Keratinocyte (primary cell): Measurements from ENCODE around the gene GPR42.
"Not testable (repeated sequence)": the region's sequence is repeated elsewhere in the genome, so short reads cannot be mapped to it uniquely, and the experiment has no call there.

ENCODE experiments used
- CTCF ChIP-seq, 3 experiments: IDR thresholded peaks in 1 of 3; conservative IDR thresholded peaks in 1 of 3; optimal IDR thresholded peaks in 1 of 3; 2 replicates in 2 of 3; 3 replicates in 1 of 3; pipeline versions ENCODE3 to v1.5.1; 2011; ENCODE audit warnings: low read length in 3 of 3, mild to moderate bottlenecking in 3 of 3, moderate library complexity in 2 of 3, control low read depth in 1 of 3, inconsistent platforms in 1 of 3; ENCODE audit not compliant: insufficient read depth in 2 of 3; ENCODE audit errors: extremely low read depth in 1 of 3
- EZH2 ChIP-seq: IDR thresholded peaks from one replicate; pipeline ENCODE4 v1.6.1; 2012; ENCODE audit warnings: inconsistent platforms, mild to moderate bottlenecking, low read length, moderate library complexity

GRCh38 chr19:35359395-35359794 is 11.5 kb upstream of the GPR42 start:
- not testable (repeated sequence) for TF ChIP-seq CTCF (optimal IDR thresholded peaks at IDR 0.05 in 1 of 3, IDR thresholded peaks at IDR 0.05 in 1 of 3, conservative IDR thresholded peaks at IDR 0.05 in 1 of 3; ENCODE audit: extremely low read depth in 1 of 3, insufficient read depth in 2 of 3, low read length in 3 of 3); EZH2
